Fibroblast of peridontal ligament (primary cell): Measurements from ENCODE around the gene SLC17A8.
A peak's percentile ranks its signal among the peaks of the same experiment; 100 is the strongest.
"Not testable (repeated sequence)": the region's sequence is repeated elsewhere in the genome, so short reads cannot be mapped to it uniquely, and the experiment has no call there.

Source experiments
- DNase-seq: peaks from one replicate; pipeline ENCODE4 v3.0.0-alpha.2; 2010; ENCODE audit errors: extremely low read depth

Gene SLC17A8

GRCh38 chr12:100356644-100357223 is at the start of gene SLC17A8:
SLC17A8 (plus strand) TSS chr12:100357074; CDS start chr12:100357392, 318 bp downstream.
- no peak for DNase-seq

- not testable (repeated sequence) for DNase-seq
Measured at GRCh38 chr12:100308138-100308537, 48.7 kb upstream of the SLC17A8 start.

- no peak for DNase-seq
Measured at GRCh38 chr12:100311317-100311716, 45.6 kb upstream of the SLC17A8 start.

- no peak for DNase-seq
Measured at GRCh38 chr12:100317371-100317770, 39.5 kb upstream of the SLC17A8 start.

- no peak for DNase-seq
Measured at GRCh38 chr12:100324498-100324897, 32.4 kb upstream of the SLC17A8 start.

- no peak for DNase-seq
Measured at GRCh38 chr12:100326208-100326607, 30.7 kb upstream of the SLC17A8 start.

- DNase-seq, result no peak
Measured at GRCh38 chr12:100329800-100330199, 27.1 kb upstream of the SLC17A8 start.

GRCh38 chr12:100331871-100332270 is 25.0 kb upstream of the SLC17A8 start:
- DNase-seq, result no peak

- no peak for DNase-seq
Measured at GRCh38 chr12:100332852-100333251, 24.0 kb upstream of the SLC17A8 start.

- no peak for DNase-seq
Measured at GRCh38 chr12:100337299-100337698, 19.6 kb upstream of the SLC17A8 start.

- DNase-seq, result no peak
Measured at GRCh38 chr12:100337727-100338126, 19.1 kb upstream of the SLC17A8 start.

- DNase-seq, result no peak
Measured at GRCh38 chr12:100339071-100339470, 17.8 kb upstream of the SLC17A8 start.

GRCh38 chr12:100342897-100343296 is 14.0 kb upstream of the SLC17A8 start:
- not testable (repeated sequence) for DNase-seq

GRCh38 chr12:100344351-100344750 is 12.5 kb upstream of the SLC17A8 start:
- DNase-seq, result not testable (repeated sequence)

- no peak for DNase-seq
Measured at GRCh38 chr12:100345020-100345767, 11.7 kb upstream of the SLC17A8 start.

GRCh38 chr12:100346660-100347059 is 10.2 kb upstream of the SLC17A8 start:
- DNase-seq, result no peak

GRCh38 chr12:100348657-100349454 is 8.0 kb upstream of the SLC17A8 start:
- DNase-seq, result peak; percentile 51

GRCh38 chr12:100359248-100359647 is 2.4 kb downstream of the SLC17A8 start:
- DNase-seq, result no peak

GRCh38 chr12:100359822-100360221 is 2.9 kb downstream of the SLC17A8 start:
- no peak for DNase-seq

GRCh38 chr12:100360450-100360849 is 3.6 kb downstream of the SLC17A8 start:
- no peak for DNase-seq

GRCh38 chr12:100364324-100364723 is 7.5 kb downstream of the SLC17A8 start:
- DNase-seq, result no peak

- no peak for DNase-seq
Measured at GRCh38 chr12:100365411-100365810, 8.5 kb downstream of the SLC17A8 start.

- DNase-seq, result no peak
Measured at GRCh38 chr12:100368066-100368465, 11.2 kb downstream of the SLC17A8 start.
